GM19240 (cell line): Measurements from ENCODE around the gene RPS27L.
"Not testable (repeated sequence)": the region's sequence is repeated elsewhere in the genome, so short reads cannot be mapped to it uniquely, and the experiment has no call there.

Experiments used
- DNase-seq: peaks from one replicate; pipeline ENCODE4 v3.0.0; 2011; ENCODE audit warnings: low spot score; ENCODE audit not compliant: insufficient read length

The RPS27L gene

DNA sequence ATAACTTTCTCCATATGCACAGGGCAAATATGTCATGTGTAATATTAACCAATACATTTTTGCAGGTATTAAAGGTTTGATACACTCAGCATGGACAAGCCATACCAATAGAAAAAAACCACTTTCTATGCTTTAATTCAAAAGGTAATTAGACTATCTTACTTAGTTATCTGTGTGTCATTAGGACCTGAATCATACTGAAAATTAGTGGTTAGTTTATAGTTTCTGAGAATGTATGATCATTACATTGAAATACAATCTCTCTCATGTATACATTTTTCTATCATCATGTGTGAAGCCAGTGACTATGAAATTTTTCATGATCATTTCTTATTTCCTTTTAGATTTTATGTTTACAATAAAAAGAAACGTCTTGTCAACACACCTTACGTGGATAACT lies 16.3 kb downstream of the RPS27L start:
- no peak for DNase-seq

DNA sequence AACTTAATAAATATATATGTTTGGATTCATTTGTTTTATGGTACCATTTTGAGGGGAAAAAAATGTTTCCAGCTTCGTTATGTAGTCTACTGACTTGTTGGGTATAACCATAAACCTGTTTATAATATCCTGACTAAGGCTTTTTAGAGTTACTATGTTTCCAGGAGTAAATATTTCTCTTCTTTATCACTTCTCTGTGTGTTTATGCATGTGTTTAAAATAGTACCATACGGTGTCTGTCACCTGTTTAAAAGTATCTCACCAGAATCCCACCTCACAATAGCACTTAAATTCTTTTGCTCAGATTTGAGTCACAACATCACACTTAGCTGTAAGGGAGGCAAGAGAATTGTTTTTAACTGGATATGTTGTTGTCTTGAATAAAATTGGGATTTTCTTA lies 20.5 kb downstream of the RPS27L start:
- no peak for DNase-seq

DNA sequence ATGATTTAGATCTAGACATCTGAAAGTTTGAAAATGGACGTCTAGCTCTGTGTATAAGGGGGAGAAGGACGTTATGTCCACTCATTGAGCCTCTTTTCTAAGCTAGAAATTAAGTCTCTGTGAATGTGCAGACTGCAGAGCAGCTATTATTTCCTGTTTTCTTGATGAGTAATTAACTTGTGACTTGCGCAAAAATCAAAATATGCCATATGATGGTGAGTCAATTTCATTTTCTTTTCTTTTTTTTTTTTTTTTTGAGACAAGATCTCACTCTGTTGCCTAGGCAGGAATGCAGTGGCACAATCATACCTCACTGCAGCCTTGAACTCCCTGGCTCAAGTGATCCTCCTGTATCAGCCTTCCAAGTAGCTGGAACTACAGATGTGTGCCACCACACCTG lies 21.5 kb downstream of the RPS27L start:
- no peak for DNase-seq

DNA sequence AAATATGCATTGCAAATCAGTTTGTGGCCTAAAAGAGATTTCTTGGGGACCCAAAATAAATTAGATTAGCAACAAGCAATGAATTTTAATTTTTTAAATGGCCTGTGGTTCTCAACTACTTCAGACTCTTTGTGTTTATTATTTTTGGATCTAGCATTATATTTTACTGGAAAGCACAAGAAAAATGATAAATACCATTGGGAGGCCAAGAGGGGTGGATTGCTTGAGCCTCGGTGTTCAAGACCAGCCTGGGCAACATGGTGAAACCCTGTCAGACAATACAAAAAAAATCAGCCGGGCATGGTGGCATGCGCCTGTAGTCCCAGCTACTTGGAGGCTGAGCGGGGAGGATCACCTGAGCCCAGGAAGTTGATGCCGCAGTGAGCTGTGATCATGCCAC lies 22.0 kb downstream of the RPS27L start:
- no peak for DNase-seq

DNA sequence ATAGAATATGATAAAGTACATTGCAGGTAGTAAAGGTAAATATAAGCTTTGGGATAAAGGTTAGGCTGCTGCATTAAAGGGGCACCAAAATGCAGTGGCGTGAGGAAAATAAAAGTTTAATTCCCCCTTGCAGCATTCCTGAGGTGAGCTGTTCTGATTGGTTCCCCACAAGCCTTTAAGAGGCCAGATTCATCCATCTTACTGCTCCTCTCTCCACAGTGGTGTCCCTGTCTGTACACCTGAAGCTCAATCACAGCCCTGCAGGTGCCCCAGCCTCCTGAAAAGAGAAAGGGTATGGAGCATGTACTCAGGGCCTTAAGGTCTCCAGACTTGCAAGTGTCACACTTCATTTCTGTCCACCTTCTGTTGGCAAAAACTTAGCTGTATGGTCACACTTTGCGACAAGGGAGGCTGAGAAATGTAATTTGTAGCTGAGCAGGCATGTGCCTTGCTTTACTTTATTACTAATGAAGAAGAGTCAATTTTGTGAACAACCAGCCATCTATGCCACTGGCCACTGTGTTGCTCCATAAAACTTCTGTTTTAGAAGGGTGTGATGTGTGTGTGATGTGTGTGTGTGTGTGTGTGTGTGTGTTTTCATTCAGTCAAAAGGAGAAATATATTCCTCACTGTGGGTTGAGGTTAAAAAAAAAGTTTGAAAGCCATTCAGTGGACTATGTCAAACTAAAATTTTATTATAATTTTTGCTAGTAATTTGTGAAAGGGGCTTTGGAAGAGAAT lies 22.9 kb downstream of the RPS27L start:
- no peak for DNase-seq

DNA sequence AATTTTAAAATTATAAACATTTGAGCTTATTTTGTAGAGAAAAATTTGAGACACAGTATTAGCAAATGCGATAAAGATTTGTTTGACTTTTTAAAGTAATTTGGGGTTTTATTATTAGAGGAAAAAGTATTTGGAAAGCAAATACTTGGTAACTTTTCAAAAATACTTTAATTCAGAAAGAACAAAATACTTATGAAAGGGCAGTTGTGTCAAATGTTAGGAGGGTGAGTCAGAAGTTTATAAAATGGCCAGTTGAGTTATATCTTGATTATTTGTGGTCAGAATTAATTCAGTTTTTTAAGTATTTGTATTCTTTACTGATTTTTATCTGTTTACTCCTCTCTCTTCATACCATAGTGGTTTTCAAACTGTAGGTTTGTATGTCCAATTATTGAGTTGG lies 23.5 kb downstream of the RPS27L start:
- DNase-seq, result no peak

DNA sequence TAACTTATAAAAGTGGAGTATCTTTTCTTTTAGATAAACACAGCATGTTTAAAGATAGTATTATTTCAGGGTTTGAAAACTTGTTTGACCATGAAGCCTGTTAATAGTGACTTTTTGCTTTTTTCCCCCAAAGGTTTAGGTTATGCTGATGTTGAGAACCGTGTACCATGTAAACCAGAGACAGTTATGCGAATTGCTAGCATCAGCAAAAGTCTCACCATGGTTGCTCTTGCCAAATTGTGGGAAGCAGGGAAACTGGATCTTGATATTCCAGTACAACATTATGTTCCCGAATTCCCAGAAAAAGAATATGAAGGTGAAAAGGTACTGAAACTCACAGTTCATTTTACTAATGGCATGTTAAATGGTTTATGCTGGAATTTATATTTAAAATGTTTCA lies 30.6 kb downstream of the RPS27L start:
- DNase-seq, result no peak

GRCh38 chr15:63124506-63124905 lies 32.8 kb downstream of the RPS27L start:
- no peak for DNase-seq

DNA sequence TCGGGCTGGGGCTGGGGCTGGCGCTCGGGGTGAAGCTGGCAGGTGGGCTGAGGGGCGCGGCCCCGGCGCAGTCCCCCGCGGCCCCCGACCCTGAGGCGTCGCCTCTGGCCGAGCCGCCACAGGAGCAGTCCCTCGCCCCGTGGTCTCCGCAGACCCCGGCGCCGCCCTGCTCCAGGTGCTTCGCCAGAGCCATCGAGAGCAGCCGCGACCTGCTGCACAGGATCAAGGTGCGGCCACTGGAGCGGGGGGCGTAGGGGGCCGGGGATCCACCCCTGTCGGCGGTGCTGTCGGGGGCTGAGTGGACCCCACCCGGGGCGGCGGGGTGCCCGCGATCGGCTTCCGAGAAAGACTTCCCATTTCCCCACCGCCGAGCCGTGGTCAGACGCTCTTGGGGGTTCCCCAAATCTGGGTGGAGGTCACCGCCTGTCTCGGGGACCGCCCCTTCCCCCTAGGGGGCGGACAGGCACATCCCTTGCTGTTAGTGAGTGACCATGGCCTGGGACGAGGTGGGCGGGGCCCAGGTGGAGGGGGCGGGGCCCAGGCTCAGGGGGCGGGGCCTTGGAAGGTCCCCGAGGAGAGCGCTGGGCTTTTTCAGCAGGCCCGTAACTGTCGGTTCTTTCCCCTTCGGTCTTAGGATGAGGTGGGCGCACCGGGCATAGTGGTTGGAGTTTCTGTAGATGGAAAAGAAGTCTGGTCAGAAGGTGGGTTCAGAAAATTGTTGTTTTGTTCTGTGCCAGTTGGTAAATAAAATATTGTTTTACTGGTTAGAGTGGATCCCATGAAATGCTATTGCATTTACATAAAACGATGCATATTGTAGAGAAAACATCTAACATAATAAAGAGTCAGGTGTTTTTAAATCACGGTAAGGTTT lies 35.0 kb downstream of the RPS27L start:
- peak; percentile 76 for DNase-seq

DNA sequence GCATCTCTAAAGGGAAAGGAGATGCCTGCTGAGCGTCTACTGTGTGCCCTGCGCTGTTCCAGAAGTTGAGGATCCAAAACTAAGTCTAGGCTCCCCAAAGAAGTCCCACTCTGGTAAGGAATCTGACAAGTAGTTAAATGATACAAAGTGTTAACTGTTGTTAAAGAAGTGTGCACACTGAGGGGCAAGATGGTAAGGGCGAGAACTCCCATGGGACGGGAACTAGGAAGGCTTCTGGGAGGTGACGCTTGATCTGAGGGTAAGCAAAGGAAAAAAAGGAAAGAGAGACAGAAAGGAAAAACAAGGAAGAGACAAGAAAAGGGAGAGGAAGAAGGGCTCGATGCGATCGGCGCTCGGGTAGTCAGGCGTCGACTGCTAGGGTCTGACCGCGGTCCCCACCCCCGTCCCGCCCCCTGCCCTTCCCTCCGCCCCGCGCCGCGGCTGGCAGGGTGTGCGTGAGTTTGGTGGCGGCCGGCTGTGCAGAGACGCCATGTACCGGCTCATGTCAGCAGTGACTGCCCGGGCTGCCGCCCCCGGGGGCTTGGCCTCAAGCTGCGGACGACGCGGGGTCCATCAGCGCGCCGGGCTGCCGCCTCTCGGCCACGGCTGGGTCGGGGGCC lies 35.8 kb downstream of the RPS27L start, which contains the start of gene LACTB:
TSS of gene LACTB (plus strand) at position 480 of the 620 bp plus-strand sequence. CDS start at position 491, 11 bp downstream.
- DNase-seq, result peak; percentile 63

GRCh38 chr15:63118854-63119253 lies 38.4 kb downstream of the RPS27L start:
- no peak for DNase-seq

GRCh38 chr15:63114465-63114864 lies 42.8 kb downstream of the RPS27L start:
- no peak for DNase-seq

GRCh38 chr15:63112871-63113270 lies 44.4 kb downstream of the RPS27L start:
- no peak for DNase-seq

DNA sequence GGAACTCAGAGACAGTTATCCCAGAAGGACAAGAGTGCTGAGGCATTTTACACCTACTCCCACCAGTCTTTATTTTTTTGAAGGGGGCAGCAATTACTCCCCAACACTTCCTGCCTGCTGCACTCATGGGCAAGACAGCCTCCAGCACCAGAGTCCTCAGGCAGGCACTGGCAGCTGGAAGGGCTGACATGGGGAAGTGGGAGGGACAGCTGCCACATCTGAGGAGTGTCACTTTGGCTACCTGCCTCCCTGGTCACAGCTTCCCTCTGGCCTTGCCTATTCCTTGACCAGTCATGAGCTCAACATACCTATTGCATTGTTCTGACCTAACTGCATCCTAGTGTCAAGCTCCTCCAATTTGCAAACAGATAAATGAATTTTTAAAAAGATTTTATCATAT lies 45.8 kb downstream of the RPS27L start:
- DNase-seq, result no peak

DNA sequence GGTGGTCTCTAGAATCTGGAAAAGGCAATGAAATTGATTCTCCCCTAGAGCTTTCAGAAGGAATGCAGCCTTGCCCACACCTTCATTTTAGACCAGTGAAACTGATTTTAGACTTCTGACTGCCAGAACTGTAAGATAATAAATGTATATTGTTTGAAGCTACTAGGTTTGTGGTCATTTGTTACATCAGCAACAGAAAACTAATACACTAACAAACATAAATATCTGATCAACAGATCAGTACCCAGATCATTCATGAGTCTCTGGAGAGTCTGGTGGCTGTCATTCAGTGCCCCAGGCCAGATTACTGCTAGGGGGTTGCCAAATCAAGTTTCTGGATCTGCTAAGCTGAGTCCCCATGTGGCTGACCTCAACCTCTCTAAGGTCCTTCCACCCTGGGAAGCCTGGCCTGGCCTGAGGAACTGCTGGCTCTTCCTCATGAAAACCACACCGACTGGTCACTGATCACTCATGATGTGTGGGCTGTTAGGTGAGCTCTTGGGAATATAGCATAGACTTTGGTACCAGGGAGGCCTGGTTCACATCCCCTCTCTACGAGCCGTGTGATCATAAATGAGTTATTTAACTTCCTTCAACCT lies 46.8 kb downstream of the RPS27L start:
- no peak for DNase-seq

GRCh38 chr15:63109920-63110319 lies 47.4 kb downstream of the RPS27L start:
- DNase-seq, result no peak

GRCh38 chr15:63109498-63109897 lies 47.8 kb downstream of the RPS27L start:
- DNase-seq, result no peak

GRCh38 chr15:63107895-63108546 lies 49.3 kb downstream of the RPS27L start:
- no peak for DNase-seq

GRCh38 chr15:63105354-63105753 lies 51.9 kb downstream of the RPS27L start:
- DNase-seq, result not testable (repeated sequence)

GRCh38 chr15:63104727-63105126 lies 52.5 kb downstream of the RPS27L start:
- DNase-seq, result no peak

GRCh38 chr15:63103416-63103815 lies 53.9 kb downstream of the RPS27L start:
- no peak for DNase-seq
